DMS 273 (cell line): ENCODE results near the gene AGPAT2.

Experiments used
- DNase-seq: peaks from one replicate; lab custom pipeline; 2025; ENCODE audit not compliant: unreplicated experiment; lab: John Stamatoyannopoulos, UW

AGPAT2 gene

DNA sequence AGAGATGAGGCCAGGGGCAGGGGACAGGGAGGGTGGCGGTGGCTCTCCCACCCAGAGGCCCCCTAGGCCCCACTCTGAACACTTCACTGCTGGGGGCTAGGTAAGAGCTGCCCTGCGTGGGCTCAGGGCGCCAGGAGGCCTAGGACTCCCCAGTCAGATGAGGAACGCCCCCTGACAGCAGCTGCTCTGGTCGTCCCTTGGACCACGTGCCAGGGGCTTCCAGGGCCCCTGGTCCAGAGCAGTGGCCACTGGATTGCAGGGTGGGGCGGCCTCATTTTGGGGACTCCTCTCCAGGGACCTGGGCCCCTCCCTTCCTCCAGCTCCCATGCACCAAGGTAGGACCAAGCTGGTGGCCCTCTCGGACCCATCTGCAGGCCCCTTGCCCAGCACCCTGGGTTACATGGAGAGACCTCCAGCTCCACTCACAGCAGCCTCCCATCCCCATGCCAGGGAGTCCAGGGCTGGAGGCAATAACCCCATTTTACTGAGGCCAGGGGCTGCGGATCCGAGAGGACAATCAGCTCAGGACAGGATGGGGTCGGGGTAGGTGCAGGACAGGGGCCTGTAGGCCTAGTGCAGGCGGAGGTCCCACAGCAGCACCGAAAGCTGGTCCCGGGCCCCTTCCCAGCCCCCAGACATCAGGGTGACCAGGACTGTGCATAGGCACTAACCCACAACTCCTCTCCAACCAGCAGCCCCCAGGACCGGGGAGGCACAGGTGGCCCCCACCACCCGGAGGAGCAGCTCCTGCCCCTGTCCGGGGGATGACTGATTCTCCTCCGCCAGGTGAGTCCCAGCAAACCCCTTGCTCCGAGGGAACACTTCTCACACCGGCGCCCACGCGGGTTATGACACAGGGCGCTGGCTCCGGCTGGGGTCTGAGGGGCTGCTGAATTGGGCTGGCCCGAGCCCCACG is 23.0 kb downstream of the AGPAT2 start:
- no peak for DNase-seq

GRCh38 chr9:136662656-136663581 is 24.3 kb downstream of the AGPAT2 start, which contains the start of gene EGFL7:
Gene EGFL7, plus strand, starts transcription at chr9:136662916. Its CDS starts 5,367 bp downstream, at chr9:136668283.
- DNase-seq: no peak

DNA sequence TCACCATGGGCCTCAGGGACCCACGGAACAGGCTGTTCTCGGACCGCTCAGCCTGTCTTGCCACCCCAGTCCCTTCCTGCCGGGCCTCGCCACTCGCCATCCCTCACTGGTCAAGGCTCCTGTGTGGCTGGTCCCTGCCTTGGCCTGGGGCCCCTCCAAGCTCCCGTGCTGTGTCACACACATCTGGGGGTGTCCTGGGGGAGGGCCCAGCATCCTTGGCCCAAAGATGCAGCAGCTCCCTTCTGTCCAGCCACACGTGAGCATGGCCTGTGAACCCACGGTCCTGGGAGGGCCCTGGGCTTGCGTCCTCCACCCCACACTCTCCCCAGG is 25.0 kb downstream of the AGPAT2 start:
- DNase-seq: no peak

GRCh38 chr9:136661641-136662325 is 25.5 kb downstream of the AGPAT2 start:
- no peak for DNase-seq

DNA sequence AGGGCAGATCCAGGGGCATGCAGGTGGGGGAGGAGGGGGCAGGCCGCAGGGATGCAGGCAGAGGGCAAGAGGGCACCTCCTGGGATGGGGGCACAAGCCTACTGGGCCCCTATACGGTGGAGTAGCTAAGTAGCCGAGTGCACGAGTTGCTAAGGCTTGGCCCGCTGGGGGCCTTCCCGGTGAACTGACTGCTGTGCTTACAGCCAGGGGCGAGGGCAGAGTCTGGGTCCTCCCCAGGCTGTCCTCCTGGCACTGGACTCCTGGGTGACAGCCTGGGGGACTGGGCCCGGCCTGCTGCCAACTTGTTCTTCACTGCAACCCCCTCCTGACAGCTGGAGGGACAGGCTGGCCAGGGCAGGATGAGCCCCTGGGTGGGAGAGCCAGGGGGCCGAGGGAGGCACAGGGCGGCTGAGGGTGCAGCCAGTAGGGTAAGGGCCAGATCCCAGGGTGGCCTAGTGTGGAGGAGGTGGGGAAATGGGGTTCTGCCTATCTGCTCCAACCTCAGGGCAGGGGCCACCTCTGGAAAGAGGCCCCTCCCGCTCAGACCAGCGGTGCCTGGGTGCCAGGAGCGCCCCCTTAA is 26.2 kb downstream of the AGPAT2 start:
- DNase-seq: no peak

- no peak for DNase-seq
Observed at GRCh38 chr9:136659861-136660784, 27.1 kb downstream of the AGPAT2 start.

- peak; percentile 44 for DNase-seq
Observed at GRCh38 chr9:136658849-136659535, 28.3 kb downstream of the AGPAT2 start.

- DNase-seq: no peak
Observed at GRCh38 chr9:136657974-136658848, 29.0 kb downstream of the AGPAT2 start.

GRCh38 chr9:136656795-136657611 is 30.3 kb downstream of the AGPAT2 start:
- DNase-seq: peak; percentile 62

GRCh38 chr9:136656183-136656738 is 31.0 kb downstream of the AGPAT2 start:
- DNase-seq: no peak

DNA sequence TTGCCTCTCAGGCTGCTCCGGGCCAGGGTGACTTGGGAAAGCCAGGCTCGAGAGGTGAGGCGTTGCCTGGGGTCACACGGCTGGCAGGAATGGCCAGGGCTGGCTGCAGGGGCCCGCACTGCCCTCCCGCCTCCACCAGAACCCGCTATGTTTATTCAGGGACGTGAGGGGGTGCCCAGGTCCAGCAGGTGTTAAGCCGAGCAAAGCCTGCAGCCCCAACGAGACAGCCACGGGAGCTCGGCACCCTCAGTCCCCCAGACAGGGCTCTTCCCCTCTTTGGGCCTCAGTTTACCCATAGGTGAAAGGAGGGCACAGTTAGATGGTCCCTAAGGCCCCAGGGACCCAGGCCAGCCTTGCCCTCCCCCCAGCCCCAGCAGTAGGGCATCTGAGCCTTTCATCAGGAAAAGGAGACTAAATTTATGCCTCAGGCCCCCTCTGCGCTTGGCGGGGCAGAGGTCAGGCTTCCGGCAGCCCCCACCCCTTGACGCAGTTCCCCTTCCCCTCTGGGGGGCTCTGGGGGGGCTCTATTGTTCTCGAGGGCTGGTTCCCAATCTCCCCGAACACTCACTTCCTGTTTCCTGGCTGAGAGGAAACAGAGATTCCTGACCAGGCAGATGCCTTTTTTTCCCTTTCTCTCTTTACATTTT is 31.6 kb downstream of the AGPAT2 start:
- no peak for DNase-seq

DNA sequence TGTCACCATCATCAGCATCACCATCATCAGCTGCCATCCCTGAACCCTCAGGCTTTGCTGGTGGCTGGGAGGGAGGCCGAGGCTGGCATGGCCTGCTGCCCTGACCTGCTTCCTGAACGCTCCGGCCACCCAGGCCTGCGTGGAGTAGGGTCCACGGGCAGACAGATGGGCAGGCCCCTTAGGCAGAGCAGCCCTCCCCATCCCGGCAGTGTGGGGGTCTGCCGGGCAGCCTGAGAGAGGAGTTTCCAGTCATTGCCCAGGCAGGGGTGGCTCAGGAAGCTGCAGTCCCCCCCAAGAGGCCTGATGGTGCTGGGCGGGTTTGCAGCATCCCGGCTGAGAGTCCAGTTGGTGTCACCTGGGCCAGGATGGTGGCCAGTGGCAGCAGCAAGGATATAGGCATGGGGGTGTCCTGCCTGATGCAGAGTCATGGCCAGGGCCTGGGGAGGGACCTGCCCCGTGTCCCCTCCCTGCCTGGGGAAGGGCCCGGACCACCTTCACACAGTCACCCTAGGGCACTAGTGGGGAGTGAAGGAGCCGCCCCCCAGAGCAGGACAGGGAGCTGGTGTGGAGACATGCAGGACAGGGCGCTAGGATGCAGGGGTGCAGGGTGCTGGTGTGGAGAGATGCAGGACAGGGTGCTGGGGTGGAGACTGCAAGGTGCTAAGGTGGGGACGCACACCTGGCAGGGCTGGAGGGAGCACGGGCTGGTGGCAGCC is 32.3 kb downstream of the AGPAT2 start:
- DNase-seq: no peak

DNA sequence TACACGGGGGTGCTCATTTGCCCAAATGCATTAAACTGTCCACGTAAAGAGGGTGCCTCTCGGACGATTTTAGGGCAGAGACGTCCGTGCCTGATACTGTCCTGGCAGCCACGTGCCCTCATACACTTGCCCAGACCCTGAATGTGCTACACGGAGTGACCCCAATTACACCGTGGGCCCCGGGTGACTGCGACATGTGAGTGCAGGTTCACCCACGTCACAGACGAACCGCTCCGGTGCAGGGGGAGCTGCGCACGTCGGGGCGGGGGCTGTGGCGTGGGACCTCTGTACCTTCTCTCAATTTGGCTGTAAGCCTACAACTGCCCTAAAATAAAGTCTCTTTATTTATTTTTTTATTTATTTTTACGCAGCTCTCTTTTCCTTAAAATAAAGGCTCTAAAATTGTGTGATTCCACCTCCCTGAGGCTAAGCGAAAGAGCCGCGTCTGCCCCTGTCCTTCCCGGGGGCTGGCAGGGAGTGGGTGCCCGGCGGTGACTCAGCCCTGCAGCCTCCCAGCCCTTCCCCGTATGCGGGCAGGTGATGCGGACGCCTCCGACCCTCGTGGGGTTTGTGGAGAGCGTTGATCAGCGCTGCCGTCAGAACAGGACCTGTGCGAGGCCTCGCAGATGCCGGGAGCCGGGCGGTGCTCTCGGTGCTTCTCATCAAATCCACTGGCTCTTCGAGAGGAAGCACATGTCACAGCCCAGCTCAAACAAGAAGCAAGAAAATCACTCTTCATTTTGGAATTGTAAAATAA is 33.8 kb downstream of the AGPAT2 start:
- DNase-seq: no peak

DNA sequence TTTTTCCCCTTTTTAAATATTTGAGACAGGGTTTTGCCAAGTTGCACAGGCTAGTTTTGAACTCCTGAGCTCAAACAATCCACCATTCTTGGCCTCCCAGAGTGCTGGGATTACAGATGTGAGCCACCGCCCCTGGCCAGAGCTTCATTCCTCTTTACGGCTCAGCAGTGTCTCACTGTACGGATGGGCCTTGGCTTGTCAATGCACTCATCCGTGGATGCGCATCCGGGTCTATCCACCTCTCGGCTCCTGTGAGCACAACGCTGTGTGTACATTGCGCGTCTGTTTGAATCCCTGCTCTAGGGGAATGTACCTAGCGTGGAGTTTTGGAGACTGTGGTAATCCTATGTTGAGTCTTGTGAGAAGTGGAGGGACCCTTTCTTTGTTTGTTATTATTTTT is 35.4 kb downstream of the AGPAT2 start:
- no peak for DNase-seq

DNA sequence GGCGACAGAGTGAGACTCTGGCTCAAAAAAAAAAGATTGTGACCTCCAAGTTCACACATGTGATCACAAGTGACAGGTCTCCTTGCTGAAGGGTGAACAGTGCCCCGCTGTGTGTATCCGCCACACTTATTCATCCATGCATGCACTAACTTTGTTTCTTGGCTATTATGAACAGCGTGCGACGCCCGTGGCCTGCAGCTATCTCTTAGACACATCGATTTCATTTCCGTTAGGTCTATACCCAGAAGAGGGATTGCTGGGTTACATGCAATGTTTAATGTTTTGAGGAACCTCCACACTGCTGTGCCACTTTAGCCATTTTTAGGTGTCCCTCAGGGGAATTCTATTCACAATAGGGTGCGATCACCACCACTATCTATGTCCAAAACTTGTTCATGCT is 36.6 kb downstream of the AGPAT2 start:
- no peak for DNase-seq
